ENCODE measurements around the gene DNAAF8.

DNA sequence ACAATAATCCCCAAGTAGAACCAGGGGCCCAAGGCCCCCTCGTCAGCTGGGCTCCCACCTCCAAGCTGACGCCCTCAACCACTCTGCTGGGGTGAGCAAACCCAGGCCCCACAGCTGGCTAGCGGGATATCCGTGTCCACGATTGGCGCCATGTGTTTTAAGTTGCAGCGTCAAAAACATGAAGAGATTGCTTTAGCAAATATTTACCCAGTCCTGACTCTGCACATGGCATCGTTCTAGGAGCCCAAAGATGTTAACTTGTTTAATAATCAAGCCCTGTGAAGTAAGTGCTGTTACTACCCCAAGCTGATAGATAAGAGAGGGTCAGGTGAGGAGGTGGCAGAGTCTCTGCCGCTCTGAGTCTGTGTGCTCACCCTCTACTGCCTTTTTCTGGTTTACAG is 54.2 kb downstream of the DNAAF8 start:
- no peak for TF ChIP-seq YY1 (IDR thresholded peaks at IDR 0.05; ENCODE audit: insufficient read depth, insufficient read length)
- no peak for TF ChIP-seq SUZ12 (IDR thresholded peaks at IDR 0.05; ENCODE audit: extremely low read depth, insufficient read depth, insufficient read length)
- TF ChIP-seq ZNF274 (IDR thresholded peaks at IDR 0.05; ENCODE audit: low read depth, low read length) = no peak
